Stimulated activated CD8-positive, alpha-beta memory T cell treated with anti-CD3 and anti-CD28 coated beads, Interleukin-4, amount 100 ng/mL, for 1 hour (primary cell): ENCODE measurements around the gene MTURN.

Source experiments
- DNase-seq, 2 donors: peaks; one replicate each; pipeline ENCODE4 v3.0.0-alpha.2; 2020; ENCODE audit warnings: low read depth in 2 of 2, low spot score in 1 of 2

The MTURN gene

DNA sequence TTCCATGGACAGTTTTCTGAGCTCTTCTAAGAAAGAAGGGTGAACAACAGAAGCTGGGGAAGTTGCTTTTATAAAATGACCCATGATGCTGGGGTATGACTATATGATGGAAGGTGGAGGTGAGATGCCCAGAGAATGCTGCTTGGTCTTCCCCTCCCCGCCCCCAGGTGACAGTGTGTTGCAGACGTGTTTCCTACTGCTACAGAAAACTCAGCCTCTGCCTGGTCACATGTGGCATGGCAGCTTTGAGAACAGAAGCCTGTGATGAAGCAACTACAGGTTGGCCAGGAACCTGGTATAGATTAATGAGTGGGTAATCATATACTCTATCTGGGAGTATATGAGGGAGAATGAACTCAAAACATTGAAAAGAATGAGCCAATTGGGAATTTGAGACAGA, 67.1 kb downstream of the MTURN start:
- no peak for DNase-seq

DNA sequence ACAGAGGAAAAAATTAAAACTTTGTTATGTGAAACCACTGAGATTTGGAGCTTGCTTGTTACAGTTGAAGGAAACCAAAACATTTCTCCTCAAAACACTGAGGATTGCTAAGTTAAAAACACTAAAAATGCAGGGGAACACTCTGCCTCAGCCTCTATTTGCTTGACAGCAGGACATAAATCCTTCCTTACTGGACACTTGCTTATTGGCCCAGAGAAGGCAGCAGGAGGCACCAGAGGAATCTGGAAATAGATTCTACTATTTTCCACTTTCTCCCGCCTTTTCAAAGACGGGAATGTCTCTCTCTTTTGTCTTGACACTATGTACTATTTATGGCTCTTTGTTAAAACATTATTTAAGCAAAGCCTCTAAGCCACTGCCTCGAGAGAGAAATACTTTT, 67.9 kb downstream of the MTURN start:
- DNase-seq: no peak

DNA sequence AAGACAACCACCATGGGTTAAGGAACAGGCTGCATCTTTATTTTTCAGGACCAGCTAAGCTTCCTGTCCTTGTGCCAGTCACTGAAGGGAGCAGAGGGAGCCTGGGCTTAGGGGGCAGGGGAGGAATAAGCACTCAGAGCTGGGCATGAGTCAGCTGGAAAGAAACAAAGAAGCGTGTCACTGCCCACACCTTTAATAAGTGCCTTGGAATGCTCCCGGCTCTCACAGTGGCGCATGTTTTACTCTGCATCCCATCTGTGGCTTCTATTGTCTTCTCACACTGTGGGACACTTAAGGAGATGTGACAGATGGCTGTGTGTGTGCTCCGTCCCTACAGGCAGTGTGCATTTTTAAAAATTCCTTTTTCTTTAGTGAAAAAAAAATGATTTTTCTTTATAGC, 71.7 kb downstream of the MTURN start:
- DNase-seq: no peak

DNA sequence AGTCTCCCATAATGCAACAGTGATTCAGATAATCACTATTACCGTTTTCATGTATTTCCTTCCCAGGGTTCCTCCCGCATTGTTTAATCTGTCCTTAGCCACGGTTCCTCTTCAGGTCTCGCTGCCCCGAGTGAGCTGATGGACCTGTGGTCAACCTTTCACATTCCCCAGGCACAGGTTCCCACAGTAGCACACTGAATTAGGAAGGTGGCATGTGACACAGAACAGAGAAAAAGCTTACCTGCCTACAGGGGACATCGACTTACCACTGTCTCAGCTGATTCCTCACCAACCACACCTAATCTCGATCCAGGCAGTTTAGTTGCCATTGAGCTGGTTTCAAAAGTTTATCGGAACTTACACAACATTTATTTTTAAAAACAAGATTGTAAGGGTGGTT, 72.2 kb downstream of the MTURN start:
- no peak for DNase-seq

DNA sequence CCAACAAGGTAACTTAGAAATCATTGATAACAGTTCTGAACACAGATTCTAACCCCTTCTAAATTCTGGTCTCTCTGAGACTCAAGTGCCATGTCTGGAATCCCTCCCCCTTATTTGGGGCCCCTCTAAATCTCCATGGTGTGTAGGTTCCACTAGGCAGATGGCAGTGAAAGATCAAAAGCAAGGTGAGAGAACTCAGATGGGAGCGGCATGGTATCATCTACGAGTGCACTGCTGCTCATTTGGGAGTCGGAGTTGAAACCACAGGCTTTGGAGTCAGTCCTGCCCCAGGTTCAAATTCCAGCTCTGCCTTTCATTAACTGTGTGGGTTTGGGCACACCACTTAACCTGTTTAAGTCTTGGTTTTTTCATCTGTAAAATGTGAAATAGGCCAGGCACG, 72.6 kb downstream of the MTURN start:
- no peak for DNase-seq

DNA sequence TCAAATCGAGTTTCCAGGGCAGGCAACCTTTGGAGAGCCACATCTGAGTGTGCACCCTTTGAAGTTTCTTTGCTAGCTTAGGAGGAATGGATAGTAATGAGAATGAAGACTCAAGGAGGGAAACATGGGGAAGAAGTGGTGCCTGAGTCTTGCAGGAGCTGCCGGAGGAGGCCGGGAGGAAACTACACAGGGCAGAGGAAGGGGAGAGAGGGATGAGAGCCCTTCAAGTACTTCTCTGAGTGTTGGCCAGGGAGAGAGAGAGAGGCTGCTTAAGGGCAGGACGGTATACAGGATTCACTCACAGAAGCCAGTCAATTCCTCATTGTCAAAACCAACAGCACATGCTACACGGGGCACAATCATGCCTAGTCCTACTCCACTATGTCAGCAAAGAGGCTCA, 75.2 kb downstream of the MTURN start:
- DNase-seq: no peak
